Trophoblast cell (in vitro differentiated cells and primary cell): Measurements from ENCODE around the gene MED14.
A peak's percentile ranks its signal among the peaks of the same experiment; 100 is the strongest.

Source experiments
- DNase-seq, 2 donors: peaks; one replicate each; pipeline ENCODE4 v3.0.0-alpha.2; 2016
- H2AFZ ChIP-seq: 2 replicates; pipeline ENCODE4 v1.6.1; 2013; ENCODE audit warnings: low read length, moderate library complexity, mild to moderate bottlenecking; ENCODE audit not compliant: insufficient read depth, poor library complexity
- H2AK5ac ChIP-seq: 2 replicates; pipeline ENCODE4 v1.6.1; 2013; ENCODE audit warnings: mild to moderate bottlenecking, low read length
- H2BK120ac ChIP-seq: 2 replicates; pipeline ENCODE4 v1.6.1; 2013; ENCODE audit warnings: low read length, mild to moderate bottlenecking, moderate library complexity; ENCODE audit not compliant: insufficient read depth, poor library complexity
- H2BK12ac ChIP-seq: 2 replicates; pipeline ENCODE4 v1.6.1; 2013; ENCODE audit warnings: mild to moderate bottlenecking, low read length, moderate library complexity
- H2BK5ac ChIP-seq: 2 replicates; pipeline ENCODE4 v1.6.1; 2013; ENCODE audit warnings: low read length, low read depth, moderate library complexity, mild to moderate bottlenecking; ENCODE audit not compliant: poor library complexity
- H3K14ac ChIP-seq: 2 replicates; pipeline ENCODE4 v1.6.1; 2013; ENCODE audit warnings: mild to moderate bottlenecking, low read length
- H3K18ac ChIP-seq: 2 replicates; pipeline ENCODE4 v1.6.1; 2013; ENCODE audit warnings: mild to moderate bottlenecking, low read length
- H3K23ac ChIP-seq: 2 replicates; pipeline ENCODE4 v1.6.1; 2013; ENCODE audit warnings: low read length
- H3K27ac ChIP-seq: 2 replicates; pipeline ENCODE4 v1.5.1; 2013; ENCODE audit warnings: low read depth, mild to moderate bottlenecking, inconsistent platforms, low read length, moderate library complexity
- H3K27me3 ChIP-seq: 2 replicates; pipeline ENCODE4 v1.6.1; 2013; ENCODE audit warnings: inconsistent platforms, mild to moderate bottlenecking, low read length, moderate library complexity; ENCODE audit not compliant: insufficient read depth
- H3K36me3 ChIP-seq, 2 experiments: 1 replicate in 1 of 2; 2 replicates in 1 of 2; pipeline ENCODE4 v1.6.1; 2013; ENCODE audit warnings: low read length in 2 of 2, mild to moderate bottlenecking in 2 of 2, moderate library complexity in 1 of 2; ENCODE audit not compliant: insufficient read depth in 2 of 2, control insufficient read depth in 1 of 2
- H3K4ac ChIP-seq: 2 replicates; pipeline ENCODE4 v1.6.1; 2013; ENCODE audit warnings: low read depth, mild to moderate bottlenecking, low read length, moderate library complexity
- H3K4me1 ChIP-seq, 2 experiments: 1 replicate in 1 of 2; 2 replicates in 1 of 2; pipeline ENCODE4 v1.6.1; 2013; ENCODE audit warnings: low read length in 2 of 2, mild to moderate bottlenecking in 2 of 2, moderate library complexity in 1 of 2; ENCODE audit not compliant: insufficient read depth in 2 of 2, control insufficient read depth in 1 of 2
- H3K4me2 ChIP-seq: 2 replicates; pipeline ENCODE4 v1.6.1; 2013; ENCODE audit warnings: inconsistent platforms, mild to moderate bottlenecking, low read length, moderate library complexity
- H3K4me3 ChIP-seq: 2 replicates; pipeline ENCODE4 v1.5.1; 2013; ENCODE audit warnings: mild to moderate bottlenecking, low read depth, low read length, inconsistent platforms
- H3K79me1 ChIP-seq: one replicate; pipeline ENCODE4 v1.6.1; 2013; ENCODE audit warnings: low read length
- H3K79me2 ChIP-seq: 2 replicates; pipeline ENCODE4 v1.6.1; 2013; ENCODE audit warnings: low read length, mild to moderate bottlenecking; ENCODE audit not compliant: control insufficient read depth, insufficient read depth, poor library complexity
- H3K9ac ChIP-seq: 2 replicates; pipeline ENCODE4 v1.6.1; 2013; ENCODE audit warnings: mild to moderate bottlenecking, low read length
- H3K9me3 ChIP-seq: 2 replicates; pipeline ENCODE4 v1.6.1; 2013; ENCODE audit warnings: low read depth, mild to moderate bottlenecking, control low read depth, inconsistent platforms, low read length; ENCODE audit not compliant: insufficient read depth
- H4K12ac ChIP-seq: 2 replicates; pipeline ENCODE4 v1.6.1; 2013; ENCODE audit warnings: low read depth, mild to moderate bottlenecking, low read length, moderate library complexity
- H4K8ac ChIP-seq: 2 replicates; pipeline ENCODE4 v1.6.1; 2013; ENCODE audit warnings: low read depth, mild to moderate bottlenecking, low read length, moderate library complexity
- H4K91ac ChIP-seq: one replicate; pipeline ENCODE4 v1.6.1; 2013; ENCODE audit warnings: low read depth, mild to moderate bottlenecking, low read length, moderate library complexity
- WGBS: extraction: QIAGEN DNeasy Blood & Tissue Kit; methylation state at CpG from one replicate; pipeline ENCODE4 v1.1.7; 2013; ENCODE audit warnings: missing lambda C conversion rate; ENCODE audit not compliant: insufficient read length, insufficient coverage; ENCODE audit errors: extremely low coverage; 5-methylcytosine and 5-hydroxymethylcytosine counted together

Gene MED14

GRCh38 chrX:40729598-40730584 lies 5.5 kb downstream of the MED14 start:
- Histone ChIP-seq H4K91ac (no peak overlapping the region), H3K4me1 (no peaks in the 10 kb centered on the region), H3K4me3 (no peak overlapping the region), H4K12ac (no peak overlapping the region), H2BK5ac (no peak overlapping the region), H4K8ac (no peak overlapping the region), H3K4me2 (no peak overlapping the region), H2BK120ac (no peak overlapping the region), H3K18ac (no peak overlapping the region), H3K9ac (no peak overlapping the region), H2AK5ac (no peak overlapping the region), H3K79me1 (no peaks in the 10 kb centered on the region), H2BK12ac (no peak overlapping the region), H3K9me3 (no peaks in the 10 kb centered on the region), H3K4ac (peak overlapping the region; percentile 36), H3K27me3 (no peaks in the 10 kb centered on the region), H2AFZ (no peak overlapping the region), H3K23ac (no peak overlapping the region), H3K27ac (no peak overlapping the region), H3K14ac (no peak overlapping the region), H3K36me3 (no peaks in the 10 kb centered on the region), H3K79me2 (peaks cover 4% of the 10 kb centered on the region)
- no CpG with 5 or more reads among the region's 4 CpGs for WGBS
- DNase-seq: no peak

GRCh38 chrX:40727581-40728252 lies 7.6 kb downstream of the MED14 start:
- no CpG with 5 or more reads among the region's 6 CpGs for WGBS
- Histone ChIP-seq H2BK5ac (no peak overlapping the region), H3K14ac (no peak overlapping the region), H3K18ac (no peak overlapping the region), H2AK5ac (no peak overlapping the region), H3K23ac (no peak overlapping the region), H4K91ac (no peak overlapping the region), H2BK120ac (no peak overlapping the region), H3K9ac (no peak overlapping the region), H3K27me3 (no peaks in the 10 kb centered on the region), H3K79me1 (no peaks in the 10 kb centered on the region), H3K4me3 (no peak overlapping the region), H3K27ac (no peak overlapping the region), H3K4ac (no peak overlapping the region), H4K12ac (no peak overlapping the region), H3K9me3 (no peaks in the 10 kb centered on the region), H3K79me2 (peaks cover 4% of the 10 kb centered on the region), H3K4me2 (no peak overlapping the region), H2AFZ (no peak overlapping the region), H3K4me1 (no peaks in the 10 kb centered on the region), H2BK12ac (no peak overlapping the region), H3K36me3 (no peaks in the 10 kb centered on the region), H4K8ac (no peak overlapping the region)
- DNase-seq: no peak

- Histone ChIP-seq H2BK12ac (no peak overlapping the region), H3K79me2 (peaks cover 4% of the 10 kb centered on the region)
These were observed 8.2 kb downstream of the MED14 start for GRCh38 chrX:40727093-40727492.

GRCh38 chrX:40722930-40723329 lies 12.4 kb downstream of the MED14 start:
- Histone ChIP-seq H3K27ac (no peak overlapping the region), H3K79me1 (no peaks in the 10 kb centered on the region), H4K12ac (no peak overlapping the region), H3K9ac (no peak overlapping the region), H3K18ac (no peak overlapping the region), H3K23ac (no peak overlapping the region), H4K91ac (no peak overlapping the region), H2BK120ac (no peak overlapping the region), H3K4me3 (no peak overlapping the region), H3K4ac (no peak overlapping the region), H3K4me2 (no peak overlapping the region), H3K79me2 (no peaks in the 10 kb centered on the region), H3K4me1 (peaks cover 0 to 2% of the 10 kb centered on the region in 2 experiments), H3K9me3 (no peaks in the 10 kb centered on the region), H2AFZ (no peak overlapping the region), H3K14ac (no peak overlapping the region), H3K27me3 (no peaks in the 10 kb centered on the region), H2BK12ac (no peak overlapping the region), H2BK5ac (no peak overlapping the region), H3K36me3 (peaks cover 3 to 5% of the 10 kb centered on the region in 2 experiments), H2AK5ac (no peak overlapping the region), H4K8ac (no peak overlapping the region)
- WGBS: no CpG with 5 or more reads among the region's 1 CpG
- no peak for DNase-seq

More at GRCh38 chrX:40727093-40727492, 8.2 kb downstream of the MED14 start:
- Histone ChIP-seq H3K9ac (no peak overlapping the region), H2BK5ac (no peak overlapping the region), H2BK120ac (no peak overlapping the region), H2AFZ (no peak overlapping the region), H3K79me1 (no peaks in the 10 kb centered on the region), H4K91ac (no peak overlapping the region), H3K23ac (no peak overlapping the region), H4K8ac (no peak overlapping the region), H3K27ac (no peak overlapping the region), H3K9me3 (no peaks in the 10 kb centered on the region), H3K4me1 (no peaks in the 10 kb centered on the region), H3K4ac (no peak overlapping the region), H2AK5ac (no peak overlapping the region), H3K36me3 (no peaks in the 10 kb centered on the region), H3K14ac (no peak overlapping the region), H4K12ac (no peak overlapping the region), H3K4me2 (no peak overlapping the region), H3K27me3 (no peaks in the 10 kb centered on the region), H3K4me3 (no peak overlapping the region), H3K18ac (no peak overlapping the region)
- no peak for DNase-seq
